Esophagus (tissue), 2 donors: ENCODE results near the gene NHERF1. TPM values are rescaled to one million over a fixed set of nuclear protein-coding genes. Genes with fewer than 3 reads are reported as not detected.

ENCODE experiments used
- H3K27ac ChIP-seq, 2 donors: one replicate each; pipeline ENCODE4 v1.5.1; 2013; ENCODE audit warnings: low read depth in 2 of 2, mild to moderate bottlenecking in 2 of 2, inconsistent platforms in 1 of 2, low read length in 1 of 2, moderate library complexity in 1 of 2
- H3K27me3 ChIP-seq, 2 donors: one replicate each; pipeline ENCODE4 v1.6.1; 2013; ENCODE audit warnings: low read length in 2 of 2, control low read depth in 1 of 2, mild to moderate bottlenecking in 1 of 2; ENCODE audit not compliant: insufficient read depth in 2 of 2, control insufficient read depth in 1 of 2
- H3K36me3 ChIP-seq, 2 donors: one replicate each; pipeline ENCODE4 v1.6.1; 2013; ENCODE audit warnings: low read length in 1 of 2; ENCODE audit not compliant: control insufficient read depth in 2 of 2, insufficient read depth in 2 of 2
- H3K4me1 ChIP-seq, 2 donors: one replicate each; pipeline ENCODE4 v1.6.1; 2013; ENCODE audit warnings: low read length in 1 of 2; ENCODE audit not compliant: control insufficient read depth in 2 of 2, insufficient read depth in 2 of 2
- H3K4me3 ChIP-seq, 2 donors: one replicate each; pipeline ENCODE4 v1.5.1; 2013; ENCODE audit warnings: low read length in 2 of 2, mild to moderate bottlenecking in 2 of 2, low read depth in 1 of 2, moderate library complexity in 1 of 2
- H3K9me3 ChIP-seq, 2 donors: one replicate each; pipeline ENCODE4 v1.6.1; 2013; ENCODE audit warnings: mild to moderate bottlenecking in 2 of 2, low read depth in 1 of 2, low read length in 1 of 2, moderate library complexity in 1 of 2; ENCODE audit not compliant: control insufficient read depth in 2 of 2, insufficient read depth in 1 of 2
- WGBS, 2 donors: extraction: QIAGEN DNeasy Blood & Tissue Kit; methylation state at CpG; one replicate each; pipeline ENCODE4 v1.1.7; 2013; 5-methylcytosine and 5-hydroxymethylcytosine counted together
- polyA plus RNA-seq, 2 donors: library from polyadenylated mRNA; stranded (reverse); fragments of 200-250 nt; gene quantifications; one replicate each; pipeline ENCODE4 v1.2.3, GENCODE V29; 2013
- donor health status: healthy with polysubstance abuse.
- donor health status: Bipolar disorder and iron deficiency.

Gene NHERF1
- polyA plus RNA-seq, 2 donors, result 108 to 224 TPM

- 81 to 83% methylated on average over 7 of the region's 7 CpGs for WGBS, 2 donors
- H3K4me3 ChIP-seq, result no peak overlapping the region
- no peak overlapping the region for H3K27ac ChIP-seq
- peaks cover 0 to 4% of the 10 kb centered on the region in 2 donors for H3K4me1 ChIP-seq
- H3K27me3 ChIP-seq, result no peaks in the 10 kb centered on the region
- H3K36me3 ChIP-seq, result peaks cover 25 to 37% of the 10 kb centered on the region in 2 donors
- H3K9me3 ChIP-seq, result no peaks in the 10 kb centered on the region
Observed at GRCh38 chr17:74800531-74800930, 52.1 kb downstream of the NHERF1 start.

- Histone ChIP-seq H3K36me3 (peaks cover 16 to 33% of the 10 kb centered on the region in 2 donors), H3K9me3 (no peaks in the 10 kb centered on the region), H3K27ac (no peak overlapping the region), H3K4me3 (no peak overlapping the region), H3K4me1 (peaks cover 0 to 4% of the 10 kb centered on the region in 2 donors), H3K27me3 (no peaks in the 10 kb centered on the region)
- 75 to 81% methylated on average over 8 of the region's 8 CpGs for WGBS, 2 donors
Observed at GRCh38 chr17:74801896-74802295, 53.5 kb downstream of the NHERF1 start.

- peaks cover 3 to 38% of the 10 kb centered on the region in 2 donors for H3K36me3 ChIP-seq
- no peaks in the 10 kb centered on the region for H3K27me3 ChIP-seq
- no peak overlapping the region for H3K27ac ChIP-seq
- 93% methylated on average over 12 of the region's 12 CpGs for WGBS, 2 donors
- no peak overlapping the region for H3K4me3 ChIP-seq
- H3K4me1 ChIP-seq, result peaks cover 0 to 4% of the 10 kb centered on the region in 2 donors
- no peaks in the 10 kb centered on the region for H3K9me3 ChIP-seq
Observed at GRCh38 chr17:74803388-74803930, 55.0 kb downstream of the NHERF1 start.

- Histone ChIP-seq H3K36me3 (peaks cover 0 to 37% of the 10 kb centered on the region in 2 donors), H3K27me3 (no peaks in the 10 kb centered on the region), H3K9me3 (no peaks in the 10 kb centered on the region), H3K4me1 (peaks cover 0 to 4% of the 10 kb centered on the region in 2 donors), H3K27ac (no peak overlapping the region), H3K4me3 (no peak overlapping the region)
- 67 to 84% methylated on average over 5 of the region's 5 CpGs for WGBS, 2 donors
Observed at GRCh38 chr17:74803971-74804370, 55.5 kb downstream of the NHERF1 start.

GRCh38 chr17:74804683-74805082 is 56.3 kb downstream of the NHERF1 start:
- no peak overlapping the region for H3K4me3 ChIP-seq
- H3K27ac ChIP-seq, result no peak overlapping the region
- peaks cover 0 to 30% of the 10 kb centered on the region in 2 donors for H3K36me3 ChIP-seq
- H3K27me3 ChIP-seq, result no peaks in the 10 kb centered on the region
- H3K9me3 ChIP-seq, result no peaks in the 10 kb centered on the region
- WGBS, 2 donors, result 95% methylated on average over 7 of the region's 7 CpGs
- H3K4me1 ChIP-seq, result peaks cover 0 to 4% of the 10 kb centered on the region in 2 donors

- H3K4me3 ChIP-seq, result no peak overlapping the region
- no peaks in the 10 kb centered on the region for H3K9me3 ChIP-seq
- peaks cover 0 to 28% of the 10 kb centered on the region in 2 donors for H3K36me3 ChIP-seq
- no peaks in the 10 kb centered on the region for H3K27me3 ChIP-seq
- no peak overlapping the region for H3K27ac ChIP-seq
- 82 to 87% methylated on average over 15 of the region's 15 CpGs for WGBS, 2 donors
- H3K4me1 ChIP-seq, result peaks cover 0 to 4% of the 10 kb centered on the region in 2 donors
Observed at GRCh38 chr17:74805591-74805991, 57.2 kb downstream of the NHERF1 start.

GRCh38 chr17:74806334-74806733 is 57.9 kb downstream of the NHERF1 start:
- Histone ChIP-seq H3K27me3 (no peaks in the 10 kb centered on the region), H3K9me3 (no peaks in the 10 kb centered on the region), H3K36me3 (peaks cover 0 to 23% of the 10 kb centered on the region in 2 donors), H3K4me1 (peaks cover 0 to 4% of the 10 kb centered on the region in 2 donors), H3K4me3 (no peak overlapping the region), H3K27ac (no peak overlapping the region)
- 90 to 93% methylated on average over 10 of the region's 10 CpGs for WGBS, 2 donors

GRCh38 chr17:74807441-74807840 is 59.0 kb downstream of the NHERF1 start:
- peaks cover 0 to 17% of the 10 kb centered on the region in 2 donors for H3K36me3 ChIP-seq
- H3K4me3 ChIP-seq, result no peak overlapping the region
- no peak overlapping the region for H3K27ac ChIP-seq
- no peaks in the 10 kb centered on the region for H3K27me3 ChIP-seq
- H3K9me3 ChIP-seq, result no peaks in the 10 kb centered on the region
- WGBS, 2 donors, result 86 to 88% methylated on average over 13 of the region's 13 CpGs
- H3K4me1 ChIP-seq, result no peaks in the 10 kb centered on the region

- H3K9me3 ChIP-seq, result no peaks in the 10 kb centered on the region
- no peaks in the 10 kb centered on the region for H3K4me1 ChIP-seq
- peaks cover 0 to 17% of the 10 kb centered on the region in 2 donors for H3K36me3 ChIP-seq
- WGBS, 2 donors, result 62 to 67% methylated on average over 6 of the region's 6 CpGs
- H3K4me3 ChIP-seq, result no peak overlapping the region
- H3K27me3 ChIP-seq, result no peaks in the 10 kb centered on the region
- no peak overlapping the region for H3K27ac ChIP-seq
Observed at GRCh38 chr17:74807925-74808324, 59.5 kb downstream of the NHERF1 start.

- Histone ChIP-seq H3K4me3 (no peak overlapping the region), H3K27ac (no peak overlapping the region), H3K27me3 (no peaks in the 10 kb centered on the region), H3K4me1 (no peaks in the 10 kb centered on the region), H3K9me3 (no peaks in the 10 kb centered on the region), H3K36me3 (peaks cover 0 to 17% of the 10 kb centered on the region in 2 donors)
- 85 to 87% methylated on average over 17 of the region's 17 CpGs for WGBS, 2 donors
Observed at GRCh38 chr17:74808714-74809430, 60.4 kb downstream of the NHERF1 start.
